NCI-H748 treated with DMSO at 0.1 percent for 48 hours (cell line): ENCODE results near the gene PLCG1.

Source experiments
- DNase-seq: peaks from one replicate; lab custom pipeline; 2025; lab: John Stamatoyannopoulos, UW

PLCG1 gene

GRCh38 chr20:41142919-41143318, 5.6 kb downstream of the PLCG1 start:
- no peak for DNase-seq

DNA sequence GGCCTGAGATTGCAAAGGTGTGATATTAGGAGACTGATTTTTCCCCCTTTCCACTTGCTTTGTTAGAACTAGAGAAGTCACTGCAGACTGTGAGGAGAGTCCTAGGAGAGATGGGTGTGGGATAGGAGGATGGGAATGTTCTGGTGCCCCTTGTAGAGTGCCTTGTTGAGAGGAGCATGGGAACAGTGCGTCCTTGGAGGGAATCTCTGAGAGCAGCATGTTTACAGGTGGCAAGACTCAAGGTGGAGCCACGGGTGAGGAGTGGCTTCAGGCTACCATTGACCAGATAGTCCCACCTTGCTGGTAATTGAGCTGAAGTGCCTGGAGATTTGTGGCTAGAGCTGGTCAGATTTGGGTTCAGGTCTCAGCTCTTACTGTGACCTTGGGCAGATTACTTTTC, 6.0 kb downstream of the PLCG1 start:
- DNase-seq: no peak

DNA sequence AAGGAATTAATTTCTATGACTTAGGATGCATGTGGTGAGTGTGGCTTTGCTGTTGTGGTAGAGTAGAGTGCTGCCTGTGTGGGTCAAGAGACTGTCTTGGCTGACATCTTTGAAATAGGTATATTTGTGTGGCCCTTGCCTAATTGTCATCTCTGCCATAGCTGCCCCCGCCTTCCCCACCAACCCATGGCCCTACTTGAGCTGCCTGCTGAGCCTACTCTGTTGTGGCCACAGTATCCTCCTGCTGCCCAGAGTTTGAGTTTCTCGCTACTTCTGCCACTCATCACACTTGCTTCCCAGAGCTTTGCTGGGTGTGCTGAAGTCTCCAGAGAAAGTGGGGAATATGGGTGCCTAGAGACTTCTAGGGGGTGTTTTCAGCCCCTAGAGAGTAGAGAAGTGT, 8.0 kb downstream of the PLCG1 start:
- no peak for DNase-seq

DNA sequence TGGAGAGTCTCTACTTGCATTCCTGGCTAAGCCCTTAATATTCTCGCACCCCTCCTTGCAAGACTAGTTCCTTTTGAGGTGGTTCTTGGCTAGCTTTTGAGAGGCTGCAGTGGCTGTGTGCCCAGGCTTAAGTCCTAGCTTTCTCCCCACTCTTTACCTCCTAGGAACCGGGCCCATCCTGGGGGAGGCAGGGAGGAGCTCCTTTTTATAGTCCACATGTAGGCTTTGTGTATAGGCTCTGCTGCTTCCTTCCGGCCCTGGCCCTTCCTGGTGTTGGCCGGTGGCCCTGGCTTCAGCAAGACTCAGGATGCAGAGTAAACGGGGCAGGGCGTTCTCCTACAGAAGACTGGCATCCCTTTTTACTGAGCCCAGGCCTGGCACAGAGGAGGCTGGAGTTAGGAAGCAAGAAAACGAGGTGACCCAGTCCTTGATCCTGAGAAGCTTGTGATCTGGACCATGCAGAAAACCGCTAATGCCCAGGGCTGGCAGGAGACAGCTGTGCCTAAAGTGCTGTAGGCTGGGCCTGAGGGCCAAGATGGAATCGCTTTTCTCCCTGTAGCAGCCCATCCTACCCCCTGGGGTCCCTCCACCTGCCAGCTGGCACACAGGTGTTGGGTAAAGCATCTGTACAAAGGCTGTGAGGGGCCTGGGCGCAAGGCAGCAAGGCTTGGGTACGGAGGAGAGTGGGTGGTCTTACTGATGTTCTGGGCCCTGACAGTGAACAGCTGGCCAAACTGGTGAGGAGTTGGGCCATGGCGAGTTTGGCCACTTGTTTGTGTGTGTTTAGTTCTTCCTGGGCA, 8.7 kb downstream of the PLCG1 start:
- DNase-seq: no peak

DNA sequence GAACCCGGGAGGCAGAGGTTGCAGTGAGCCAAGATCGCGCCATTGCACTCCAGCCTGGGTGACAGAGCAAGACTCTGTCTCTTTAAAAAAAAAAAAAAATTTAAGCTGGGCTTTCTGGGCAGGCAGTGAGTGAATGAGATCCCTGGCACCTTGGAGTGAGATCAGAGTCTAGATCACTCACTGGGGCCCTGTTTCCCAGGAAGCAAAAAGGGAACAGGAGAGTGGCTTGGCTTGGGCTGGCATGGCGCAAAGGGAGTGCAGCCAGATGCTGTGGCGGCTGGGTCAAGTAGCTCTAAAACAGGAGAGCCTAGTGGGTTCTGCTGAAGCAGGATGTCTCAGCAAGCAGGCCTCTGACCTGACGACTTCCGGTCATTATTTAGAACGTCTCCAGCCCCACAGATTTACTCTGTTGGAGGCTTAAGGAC, 10.4 kb downstream of the PLCG1 start:
- no peak for DNase-seq

DNA sequence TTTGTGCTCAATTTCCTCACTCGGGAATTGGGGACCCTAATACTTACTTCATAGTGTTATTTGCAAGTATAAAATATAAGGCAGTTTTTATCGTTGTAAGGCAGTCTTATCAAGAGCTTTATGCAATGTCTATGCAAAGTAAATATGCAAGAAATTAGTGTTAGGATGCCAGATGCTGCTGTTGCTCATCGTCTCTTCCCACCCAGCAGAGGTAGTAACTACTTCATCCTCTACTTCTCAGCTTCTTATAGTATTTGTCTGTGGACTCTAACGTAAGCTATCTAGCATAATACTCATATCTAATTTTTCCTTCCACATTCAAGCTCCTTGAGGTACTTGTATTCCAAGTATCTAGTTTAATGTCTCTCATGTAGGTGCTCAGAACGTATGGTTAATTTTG, 11.6 kb downstream of the PLCG1 start:
- no peak for DNase-seq

DNA sequence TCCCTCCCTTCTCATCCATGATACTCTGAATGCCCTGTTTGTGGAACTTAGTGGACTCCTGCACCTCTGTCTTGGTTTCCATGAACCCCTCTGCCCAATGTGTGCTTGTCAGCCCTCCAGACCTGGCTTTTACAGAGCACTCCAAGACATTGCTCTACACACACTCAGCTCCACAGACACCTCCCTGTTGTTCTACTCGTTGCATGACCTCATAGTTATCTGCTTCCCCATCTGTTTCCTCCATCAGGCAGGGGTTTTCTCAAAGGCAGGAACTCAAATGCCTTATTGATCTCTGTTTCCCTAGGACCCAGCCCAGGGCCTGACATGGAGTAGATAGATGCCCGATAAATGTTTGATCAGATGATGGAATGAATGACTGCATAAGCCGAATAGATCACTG, 13.3 kb downstream of the PLCG1 start:
- no peak for DNase-seq

DNA sequence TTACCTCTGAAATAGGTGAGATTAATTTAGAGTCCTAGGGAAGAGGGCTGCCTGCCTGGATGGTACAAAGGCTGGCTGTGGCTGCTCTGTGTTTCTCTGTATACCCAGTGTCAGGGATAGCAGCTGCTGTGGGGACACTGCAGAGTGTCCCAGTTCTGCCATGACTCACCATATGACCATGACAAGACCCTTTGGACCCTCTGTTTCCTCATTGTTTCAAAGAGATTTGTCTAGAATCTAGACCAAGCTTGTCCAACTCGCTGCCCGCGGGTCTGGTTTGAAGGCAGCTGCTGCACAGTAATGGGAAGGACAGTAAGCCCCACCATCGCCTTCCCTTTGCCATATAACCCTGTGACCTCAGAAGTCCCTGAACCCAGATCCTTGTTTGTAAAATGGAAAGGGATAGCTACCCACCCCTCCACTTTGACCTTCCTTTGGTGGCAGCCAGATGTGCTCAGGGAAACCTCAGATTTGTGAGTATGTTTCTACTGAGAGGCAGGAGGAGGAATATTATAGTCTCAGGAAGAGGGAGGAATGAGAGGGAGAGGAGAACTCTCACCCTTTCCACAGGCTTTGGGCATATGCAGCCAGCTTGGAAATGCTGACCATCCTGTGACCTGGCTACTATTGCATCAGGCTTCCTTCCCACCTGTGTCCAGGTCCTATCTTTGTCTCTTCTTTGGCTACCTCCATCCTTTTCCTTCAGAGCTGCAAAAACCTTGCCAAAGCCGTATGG, 14.0 kb downstream of the PLCG1 start:
- DNase-seq: no peak

GRCh38 chr20:41152108-41152757, 14.9 kb downstream of the PLCG1 start:
- no peak for DNase-seq

DNA sequence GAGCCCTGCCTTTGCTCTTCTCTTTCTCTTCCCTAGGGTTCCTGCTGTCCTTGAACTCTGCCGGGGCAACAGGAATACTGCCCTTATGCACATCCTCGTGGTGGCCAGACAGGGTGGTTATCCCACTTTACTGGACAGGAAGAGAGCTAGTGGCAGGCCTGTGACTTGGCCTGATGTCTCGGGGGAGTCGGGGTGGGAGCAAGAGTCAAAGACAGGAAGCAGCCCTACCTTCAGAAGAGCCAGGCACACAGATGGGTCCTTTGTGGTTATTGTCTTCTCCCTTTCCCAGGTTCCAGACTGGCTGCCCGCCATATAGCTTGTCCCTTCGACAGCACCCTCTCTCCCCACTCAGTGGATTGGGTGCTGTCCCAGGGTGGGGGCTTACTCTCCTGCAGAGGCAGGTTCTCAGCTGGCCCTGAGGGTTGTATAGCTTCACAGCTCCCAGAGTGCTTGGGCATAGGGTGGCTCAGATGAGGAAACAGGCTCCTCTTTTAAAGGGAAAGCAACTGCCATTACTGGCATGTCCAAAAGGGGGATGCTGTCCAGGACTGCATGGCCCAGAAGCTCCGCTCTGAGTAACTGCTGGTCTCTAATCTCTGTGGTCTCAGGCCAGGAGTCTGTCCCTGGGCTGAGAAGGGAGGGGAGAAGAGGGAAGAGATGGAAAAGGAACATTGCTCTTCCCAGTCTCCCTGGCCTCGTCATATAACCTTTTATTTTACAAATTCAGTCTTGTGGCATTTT, 17.3 kb downstream of the PLCG1 start:
- no peak for DNase-seq

- no peak for DNase-seq
Measured at GRCh38 chr20:41155261-41155660, 17.9 kb downstream of the PLCG1 start.

- no peak for DNase-seq
Measured at GRCh38 chr20:41158082-41158625, 20.8 kb downstream of the PLCG1 start.

DNA sequence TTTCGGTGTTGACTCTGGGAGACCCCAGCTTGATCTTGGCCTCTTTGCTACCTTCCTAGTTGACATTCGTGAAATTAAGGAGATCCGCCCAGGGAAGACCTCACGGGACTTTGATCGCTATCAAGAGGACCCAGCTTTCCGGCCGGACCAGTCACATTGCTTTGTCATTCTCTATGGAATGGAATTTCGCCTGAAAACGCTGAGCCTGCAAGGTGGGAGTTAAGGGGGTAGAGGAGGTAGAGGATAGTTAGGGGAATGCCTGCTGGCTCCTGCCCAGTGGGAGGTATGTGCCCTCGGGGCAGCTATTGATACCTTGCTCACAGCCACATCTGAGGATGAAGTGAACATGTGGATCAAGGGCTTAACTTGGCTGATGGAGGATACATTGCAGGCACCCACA, 22.2 kb downstream of the PLCG1 start:
- no peak for DNase-seq

DNA sequence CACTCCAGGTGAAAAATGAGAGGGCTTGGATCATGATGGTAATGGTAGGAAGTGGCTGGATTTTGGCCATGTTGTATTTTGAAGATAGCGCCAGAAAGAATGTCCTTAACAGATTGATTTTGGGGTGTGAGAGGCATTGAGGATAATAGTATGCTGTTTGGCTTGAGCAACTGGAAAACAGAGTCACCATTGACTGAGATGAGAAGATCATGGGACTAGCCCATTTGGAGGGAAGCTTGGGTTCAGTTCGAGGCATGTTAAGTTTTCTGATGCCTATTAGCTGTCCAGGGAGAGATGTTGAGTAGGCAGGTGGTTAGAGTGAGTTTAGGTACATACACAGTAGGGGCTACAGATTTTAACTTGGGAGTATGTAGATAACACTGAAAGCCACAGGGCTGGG, 23.3 kb downstream of the PLCG1 start:
- DNase-seq: no peak

DNA sequence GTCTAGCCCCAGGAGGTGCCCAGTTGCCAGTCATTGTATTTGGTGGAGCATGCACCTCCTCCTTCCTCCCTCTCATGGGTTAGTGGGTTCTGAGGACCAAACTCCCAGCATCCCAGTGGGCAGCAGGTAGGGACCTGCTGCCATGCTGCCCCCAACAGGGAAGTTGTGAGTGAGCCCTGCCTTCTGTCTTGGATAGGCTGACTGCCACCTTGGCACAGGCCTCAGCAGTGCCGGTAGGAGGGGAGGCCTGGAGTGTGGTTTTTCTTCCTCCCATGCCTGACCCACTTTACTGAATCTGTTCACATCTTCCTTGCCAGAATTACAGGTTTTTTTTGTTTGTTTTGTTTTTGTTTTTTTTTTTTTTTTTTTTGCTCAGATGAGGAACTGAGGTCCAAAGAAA, 24.5 kb downstream of the PLCG1 start:
- DNase-seq: no peak

DNA sequence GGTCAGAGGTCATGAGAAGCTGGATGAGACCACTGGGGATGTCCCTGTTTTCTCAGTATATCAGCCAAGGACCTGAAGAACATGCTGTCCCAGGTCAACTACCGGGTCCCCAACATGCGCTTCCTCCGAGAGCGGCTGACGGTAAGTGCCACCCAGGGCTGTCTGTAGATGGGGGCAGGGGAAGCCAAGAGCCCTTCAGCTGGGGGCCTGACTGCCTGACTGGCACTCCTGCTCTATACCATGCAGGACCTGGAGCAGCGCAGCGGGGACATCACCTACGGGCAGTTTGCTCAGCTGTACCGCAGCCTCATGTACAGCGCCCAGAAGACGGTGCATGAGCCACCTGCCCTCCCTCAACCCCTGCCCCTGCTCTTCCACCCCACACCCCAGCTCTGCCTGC, 25.1 kb downstream of the PLCG1 start:
- no peak for DNase-seq

- DNase-seq: no peak
Measured at GRCh38 chr20:41163821-41164220, 26.5 kb downstream of the PLCG1 start.

DNA sequence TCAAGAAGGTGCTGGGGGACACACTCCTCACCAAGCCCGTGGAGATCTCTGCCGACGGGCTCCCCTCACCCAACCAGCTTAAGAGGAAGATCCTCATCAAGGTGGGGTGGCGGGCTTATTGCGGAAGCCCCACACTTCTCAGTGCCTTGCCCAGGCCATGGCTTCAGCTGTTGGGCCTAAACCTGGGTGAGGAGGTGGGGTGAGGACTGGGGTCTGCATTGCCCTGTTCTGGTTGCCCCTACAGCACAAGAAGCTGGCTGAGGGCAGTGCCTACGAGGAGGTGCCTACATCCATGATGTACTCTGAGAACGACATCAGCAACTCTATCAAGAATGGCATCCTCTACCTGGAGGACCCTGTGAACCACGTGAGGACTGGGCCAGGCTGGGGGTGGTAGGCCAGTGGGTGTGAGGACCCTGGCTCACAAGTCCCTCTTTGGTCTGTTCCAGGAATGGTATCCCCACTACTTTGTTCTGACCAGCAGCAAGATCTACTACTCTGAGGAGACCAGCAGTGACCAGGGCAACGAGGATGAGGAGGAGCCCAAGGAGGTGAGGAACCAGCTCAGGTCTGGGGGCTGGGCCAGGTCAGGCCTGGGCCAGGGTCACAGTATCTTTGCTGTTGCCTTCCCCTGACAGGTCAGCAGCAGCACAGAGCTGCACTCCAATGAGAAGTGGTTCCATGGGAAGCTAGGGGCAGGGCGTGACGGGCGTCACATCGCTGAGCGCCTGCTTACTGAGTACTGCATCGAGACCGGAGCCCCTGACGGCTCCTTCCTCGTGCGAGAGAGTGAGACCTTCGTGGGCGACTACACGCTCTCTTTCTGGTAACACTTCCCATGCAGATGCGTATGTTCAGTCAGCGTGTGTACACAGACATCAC, 27.9 kb downstream of the PLCG1 start:
- DNase-seq: no peak

- no peak for DNase-seq
Measured at GRCh38 chr20:41166201-41167117, 29.1 kb downstream of the PLCG1 start.

GRCh38 chr20:41167118-41167470, 29.8 kb downstream of the PLCG1 start:
- DNase-seq: no peak
